OCI-LY3 (cell line): ENCODE results near the gene PTTG2.
"Not testable (repeated sequence)": the region's sequence is repeated elsewhere in the genome, so short reads cannot be mapped to it uniquely, and the experiment has no call there.

ENCODE experiments used
- H2AFZ ChIP-seq: fragments of 200-600, 300-600 bp; shearing (Covaris generic); 2 replicates; pipeline ENCODE4 v1.6.0; 2014; ENCODE audit warnings: antibody characterized with exemption, low read depth, low read length
- H3K27ac ChIP-seq: fragments of 200-600, 300-600 bp; sonication (generic); 2 replicates; pipeline ENCODE4 v1.5.1; 2014; ENCODE audit warnings: mild to moderate bottlenecking, low read length, moderate library complexity, mixed read lengths
- H3K27me3 ChIP-seq: fragments of 200-600, 300-600 bp; sonication (generic); 2 replicates; pipeline ENCODE4 v1.6.1; 2014; ENCODE audit warnings: low read depth, low read length, mixed read lengths
- H3K36me3 ChIP-seq: fragments of 200-600, 300-600 bp; sonication (generic); replicated peaks from 2 replicates; pipeline ENCODE3; 2014; ENCODE audit warnings: low read depth, low read length, mixed read lengths
- H3K4me1 ChIP-seq: fragments of 300-600, 200-600 bp; sonication (generic); 2 replicates; pipeline ENCODE4 v1.6.1; 2014; ENCODE audit warnings: low read length, mixed read lengths
- H3K4me2 ChIP-seq: fragments of 200-600, 300-600 bp; sonication (generic); 2 replicates; pipeline ENCODE4 v1.6.1; 2014; ENCODE audit warnings: low read length, mixed read lengths
- H3K4me3 ChIP-seq: fragments of 300-600, 200-600 bp; sonication (generic); 2 replicates; pipeline ENCODE4 v1.5.1; 2014; ENCODE audit warnings: antibody characterized with exemption, mild to moderate bottlenecking, low read length, moderate library complexity
- H3K79me2 ChIP-seq: fragments of 300-600, 200-600 bp; shearing (Covaris generic); 2 replicates; pipeline ENCODE4 v1.6.1; 2014; ENCODE audit warnings: mild to moderate bottlenecking, low read length, mixed read lengths
- H3K9ac ChIP-seq: fragments of 300-600, 200-600 bp; shearing (Covaris generic); 2 replicates; pipeline ENCODE4 v1.6.0; 2014; ENCODE audit warnings: mild to moderate bottlenecking, low read length, moderate library complexity
- H3K9me3 ChIP-seq: fragments of 200-600, 300-600 bp; shearing (Covaris generic); 2 replicates; pipeline ENCODE4 v1.6.1; 2014; ENCODE audit warnings: low read length, mixed read lengths; ENCODE audit not compliant: insufficient read depth
- H4K20me1 ChIP-seq: fragments of 200-600, 300-600 bp; sonication (generic); 2 replicates; pipeline ENCODE4 v1.6.1; 2016; ENCODE audit warnings: low read length, mixed read lengths; ENCODE audit not compliant: insufficient read depth
- EZH2phosphoT487 ChIP-seq: fragments of 200-600 bp; shearing (Covaris generic); IDR thresholded peaks from 2 replicates; pipeline ENCODE4 v1.6.1; 2018; ENCODE audit warnings: antibody characterized with exemption, mixed run types, low read depth
- TF ChIP-seq, protein P1 (sequence below): fragments of 200-600, 300-600 bp; sonication (generic); IDR thresholded peaks from 2 replicates; pipeline ENCODE4 v1.5.1; 2014; ENCODE audit warnings: antibody characterized with exemption, low read length, low read depth

Gene PTTG2

DNA sequence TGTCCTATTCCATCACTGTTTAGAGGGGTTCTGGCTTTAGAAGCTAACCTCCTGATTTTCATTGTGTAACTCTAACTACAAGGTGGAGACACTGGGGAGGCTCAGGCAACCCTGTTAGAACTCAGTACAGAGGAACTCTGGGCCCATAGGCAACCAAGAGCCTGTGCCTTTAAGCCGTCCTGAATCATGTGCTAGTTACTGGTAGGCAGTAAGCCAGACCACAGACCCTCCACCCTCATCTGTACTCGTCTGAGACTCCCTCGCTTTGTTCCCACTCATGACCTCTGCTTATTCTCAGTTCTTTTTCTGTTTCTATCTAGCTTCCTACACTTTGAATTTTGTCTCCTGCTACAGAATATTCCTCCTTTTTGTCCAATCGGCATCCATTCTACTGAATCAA is 37.9 kb upstream of the PTTG2 start:
- Histone ChIP-seq H3K79me2 (no peaks in the 10 kb centered on the region), H3K27me3 (no peaks in the 10 kb centered on the region), H3K4me3 (no peak overlapping the region), H3K9ac (no peak overlapping the region), H3K9me3 (no peaks in the 10 kb centered on the region), H3K36me3 (no peaks in the 10 kb centered on the region), H3K27ac (no peak overlapping the region), H3K4me2 (no peak overlapping the region), H2AFZ (no peak overlapping the region), H4K20me1 (0 out of 2 replicates have a peak, but pooled peaks cover 5% of the 10 kb centered on the region), H3K4me1 (no peaks in the 10 kb centered on the region)
- TF ChIP-seq, protein P1, sequence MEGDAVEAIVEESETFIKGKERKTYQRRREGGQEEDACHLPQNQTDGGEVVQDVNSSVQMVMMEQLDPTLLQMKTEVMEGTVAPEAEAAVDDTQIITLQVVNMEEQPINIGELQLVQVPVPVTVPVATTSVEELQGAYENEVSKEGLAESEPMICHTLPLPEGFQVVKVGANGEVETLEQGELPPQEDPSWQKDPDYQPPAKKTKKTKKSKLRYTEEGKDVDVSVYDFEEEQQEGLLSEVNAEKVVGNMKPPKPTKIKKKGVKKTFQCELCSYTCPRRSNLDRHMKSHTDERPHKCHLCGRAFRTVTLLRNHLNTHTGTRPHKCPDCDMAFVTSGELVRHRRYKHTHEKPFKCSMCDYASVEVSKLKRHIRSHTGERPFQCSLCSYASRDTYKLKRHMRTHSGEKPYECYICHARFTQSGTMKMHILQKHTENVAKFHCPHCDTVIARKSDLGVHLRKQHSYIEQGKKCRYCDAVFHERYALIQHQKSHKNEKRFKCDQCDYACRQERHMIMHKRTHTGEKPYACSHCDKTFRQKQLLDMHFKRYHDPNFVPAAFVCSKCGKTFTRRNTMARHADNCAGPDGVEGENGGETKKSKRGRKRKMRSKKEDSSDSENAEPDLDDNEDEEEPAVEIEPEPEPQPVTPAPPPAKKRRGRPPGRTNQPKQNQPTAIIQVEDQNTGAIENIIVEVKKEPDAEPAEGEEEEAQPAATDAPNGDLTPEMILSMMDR: no peak
- no peak for TF ChIP-seq EZH2phosphoT487

DNA sequence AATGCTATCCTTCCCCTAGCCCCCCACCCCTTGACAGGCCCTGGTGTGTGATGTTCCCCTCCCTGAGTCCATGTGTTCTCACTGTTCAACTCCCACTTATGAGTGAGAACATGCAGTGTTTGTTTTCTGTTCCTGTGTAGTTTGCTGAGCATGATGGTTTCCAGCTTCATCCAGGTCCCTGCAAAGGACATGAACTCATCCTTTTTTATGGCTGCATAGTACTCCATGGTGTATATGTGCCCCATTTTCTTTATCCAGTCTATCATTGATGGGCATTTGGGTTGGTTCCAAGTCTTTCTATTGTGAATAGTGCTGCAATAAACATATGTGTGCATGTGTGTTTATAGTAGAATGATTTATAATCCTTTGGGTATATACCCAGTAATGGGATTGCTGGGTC is 37.1 kb upstream of the PTTG2 start:
- H3K36me3 ChIP-seq, H2AFZ ChIP-seq, H3K4me2 ChIP-seq, H4K20me1 ChIP-seq, H3K9me3 ChIP-seq, H3K27ac ChIP-seq, H3K27me3 ChIP-seq, H3K4me1 ChIP-seq, H3K79me2 ChIP-seq, H3K4me3 ChIP-seq, H3K9ac ChIP-seq: not testable (repeated sequence)

DNA sequence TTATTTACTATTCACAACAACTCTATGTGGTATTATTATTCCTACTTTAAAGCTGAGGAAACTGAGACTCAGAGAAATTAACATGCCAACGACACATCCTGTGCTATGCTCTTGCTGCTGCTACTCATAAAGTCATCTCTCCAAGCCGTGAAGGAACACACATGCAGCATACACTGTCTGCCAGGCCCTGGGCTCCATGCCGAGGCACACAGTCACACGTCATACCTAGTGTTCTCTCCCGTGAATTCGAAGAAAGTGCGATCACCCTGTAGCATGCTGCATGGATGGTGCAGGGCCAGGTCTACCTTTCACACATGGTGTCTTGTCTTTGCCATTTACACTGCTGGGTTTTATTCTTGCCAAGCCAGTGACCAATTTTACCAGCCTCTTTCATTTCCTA is 35.3 kb upstream of the PTTG2 start:
- 0 out of 2 replicates have a peak, but pooled peaks cover 5% of the 10 kb centered on the region for H4K20me1 ChIP-seq

DNA sequence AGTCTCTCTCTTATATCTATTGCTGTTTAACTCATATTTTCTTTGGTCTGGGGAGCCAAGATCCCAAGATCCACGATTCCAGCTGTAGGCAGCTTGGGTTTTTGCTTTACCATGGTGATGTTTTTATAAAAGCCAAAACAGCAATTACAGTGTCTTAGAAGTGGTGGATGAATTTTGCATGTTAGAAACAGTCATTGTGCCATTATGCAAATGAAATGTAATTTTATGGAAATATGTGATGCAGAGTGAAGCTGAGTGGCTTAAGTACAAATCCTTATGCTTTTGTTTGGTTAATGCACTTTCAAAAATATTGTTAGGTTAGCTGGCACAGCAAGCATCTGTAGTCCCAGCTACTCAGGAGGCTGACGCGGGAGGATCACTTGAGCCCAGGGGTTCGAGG is 32.8 kb upstream of the PTTG2 start:
- Histone ChIP-seq H3K4me3 (no peak overlapping the region), H2AFZ (no peak overlapping the region), H4K20me1 (0 out of 2 replicates have a peak, but pooled peaks cover 5% of the 10 kb centered on the region), H3K4me2 (no peak overlapping the region), H3K36me3 (no peaks in the 10 kb centered on the region), H3K9me3 (no peaks in the 10 kb centered on the region), H3K9ac (no peak overlapping the region), H3K27me3 (no peaks in the 10 kb centered on the region), H3K27ac (no peak overlapping the region), H3K79me2 (no peaks in the 10 kb centered on the region), H3K4me1 (no peaks in the 10 kb centered on the region)
- no peak for TF ChIP-seq EZH2phosphoT487
- TF ChIP-seq, protein P1: no peak

More for the DNA sequence above, 35.3 kb upstream of the PTTG2 start:
- Histone ChIP-seq H3K4me1 (no peaks in the 10 kb centered on the region), H3K36me3 (no peaks in the 10 kb centered on the region), H3K27me3 (no peaks in the 10 kb centered on the region), H3K4me2 (no peak overlapping the region), H3K79me2 (no peaks in the 10 kb centered on the region), H3K4me3 (no peak overlapping the region), H2AFZ (no peak overlapping the region), H3K27ac (no peak overlapping the region), H3K9ac (no peak overlapping the region), H3K9me3 (no peaks in the 10 kb centered on the region)
- TF ChIP-seq, protein P1: no peak
- TF ChIP-seq EZH2phosphoT487: no peak
